ENCODE measurements around the gene CUBN. TPM values are rescaled to one million over a fixed set of nuclear protein-coding genes. Genes with fewer than 3 reads are reported as not detected.
A peak's percentile ranks its signal among the peaks of the same experiment; 100 is the strongest.

CUBN gene
- total RNA-seq, 1 donor from 2014 or later, result 6.8 TPM

GRCh38 chr10:17098012-17098411 is 31.6 kb downstream of the CUBN start:
- intact Hi-C loops (cut with DNase I), result no loop called here
- TF ChIP-seq CTCF (IDR thresholded peaks at IDR 0.05), result no peak
- H3K4me3 ChIP-seq, result no peak overlapping the region
- no peaks in the 10 kb centered on the region for H3K9me3 ChIP-seq
- peak overlapping the region; percentile 73 to 75 for H3K27ac ChIP-seq
- DNase-seq (ENCODE audit: low spot score in 2 of 2), result no peak
- H3K36me3 ChIP-seq, result no peaks in the 10 kb centered on the region
- no peaks in the 10 kb centered on the region for H3K27me3 ChIP-seq
- peaks cover 0 to 9% of the 10 kb centered on the region in 2 donors for H3K4me1 ChIP-seq

- no peaks in the 10 kb centered on the region for H3K9me3 ChIP-seq
- H3K27ac ChIP-seq, result no peak overlapping the region
- intact Hi-C loops (cut with DNase I), result no loop called here
- DNase-seq (ENCODE audit: low spot score in 2 of 2), result no peak
- H3K27me3 ChIP-seq, result no peaks in the 10 kb centered on the region
- TF ChIP-seq CTCF (IDR thresholded peaks at IDR 0.05), result no peak
- H3K36me3 ChIP-seq, result no peaks in the 10 kb centered on the region
- H3K4me1 ChIP-seq, result peaks cover 0 to 6% of the 10 kb centered on the region in 2 donors
- no peak overlapping the region for H3K4me3 ChIP-seq
Observed at GRCh38 chr10:17094844-17095243, 34.8 kb downstream of the CUBN start.

- no peak for TF ChIP-seq CTCF (IDR thresholded peaks at IDR 0.05)
- intact Hi-C loops (cut with DNase I), result no loop called here
- Histone ChIP-seq H3K27ac (no peak overlapping the region), H3K36me3 (no peaks in the 10 kb centered on the region), H3K27me3 (no peaks in the 10 kb centered on the region), H3K9me3 (no peaks in the 10 kb centered on the region), H3K4me3 (no peak overlapping the region), H3K4me1 (peaks cover 0 to 3% of the 10 kb centered on the region in 2 donors)
- no peak for DNase-seq (ENCODE audit: low spot score in 2 of 2)
Observed at GRCh38 chr10:17092986-17093803, 36.4 kb downstream of the CUBN start.

GRCh38 chr10:17092216-17092944 is 37.2 kb downstream of the CUBN start:
- TF ChIP-seq CTCF (IDR thresholded peaks at IDR 0.05), result no peak
- no peak for DNase-seq (ENCODE audit: low spot score in 2 of 2)
- Histone ChIP-seq H3K27me3 (no peaks in the 10 kb centered on the region), H3K4me3 (no peak overlapping the region), H3K9me3 (no peaks in the 10 kb centered on the region), H3K36me3 (no peaks in the 10 kb centered on the region), H3K4me1 (peaks cover 0 to 3% of the 10 kb centered on the region in 2 donors), H3K27ac (no peak overlapping the region)
- intact Hi-C loops (cut with DNase I), result no loop called here

- intact Hi-C loops (cut with DNase I), result no loop called here
- TF ChIP-seq CTCF (IDR thresholded peaks at IDR 0.05), result no peak
- DNase-seq (ENCODE audit: low spot score in 2 of 2), result no peak
- no peak overlapping the region for H3K4me3 ChIP-seq
- H3K9me3 ChIP-seq, result no peaks in the 10 kb centered on the region
- H3K4me1 ChIP-seq, result peaks cover 0 to 3% of the 10 kb centered on the region in 2 donors
- H3K27ac ChIP-seq, result no peak overlapping the region
- H3K27me3 ChIP-seq, result no peaks in the 10 kb centered on the region
- no peaks in the 10 kb centered on the region for H3K36me3 ChIP-seq
Observed at GRCh38 chr10:17088118-17088806, 41.3 kb downstream of the CUBN start.

Measured in ascending aorta (tissue), 2 donors.